Vagina (tissue), 2 donors: ENCODE data around the gene NLRP14.

Experiments
- POLR2A ChIP-seq, 2 donors: fragments of 450-650 bp; IDR thresholded peaks; one replicate each; pipeline ENCODE4 v1.6.1; 2017; ENCODE audit warnings: antibody characterized with exemption in 2 of 2, mild to moderate bottlenecking in 2 of 2, moderate library complexity in 2 of 2
- TF ChIP-seq, protein P1 (sequence below), 3 experiments: fragments of 450-650 bp in 2 of 3; fragments of 200-600 bp in 1 of 3; sonication (generic) in 1 of 3; IDR thresholded peaks; one replicate each; pipeline ENCODE4 v1.5.1; 2017 to 2019; ENCODE audit warnings: antibody characterized with exemption in 3 of 3, mild to moderate bottlenecking in 2 of 3, moderate library complexity in 2 of 3

DNA sequence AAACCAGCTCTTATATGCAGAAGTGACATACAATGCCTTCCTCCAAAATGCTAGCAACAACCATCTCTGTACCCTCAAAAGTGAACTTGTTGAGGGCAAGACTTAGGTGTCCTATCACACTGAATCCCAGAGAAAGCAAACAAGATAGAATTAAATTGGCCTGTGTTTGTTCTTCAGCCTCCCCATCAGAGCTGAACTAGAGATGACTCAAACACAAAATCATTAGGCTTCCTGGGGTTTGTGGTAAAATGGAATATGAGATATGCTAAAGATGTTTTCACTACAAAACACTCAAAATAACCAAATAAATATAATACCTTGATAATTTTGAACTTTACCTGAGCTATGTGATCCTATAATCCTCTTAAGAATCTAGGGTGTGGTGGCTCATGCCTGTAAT lies 31.8 kb upstream of the NLRP14 start:
- no peak for TF ChIP-seq POLR2A (IDR thresholded peaks at IDR 0.05)
- TF ChIP-seq, protein P1, sequence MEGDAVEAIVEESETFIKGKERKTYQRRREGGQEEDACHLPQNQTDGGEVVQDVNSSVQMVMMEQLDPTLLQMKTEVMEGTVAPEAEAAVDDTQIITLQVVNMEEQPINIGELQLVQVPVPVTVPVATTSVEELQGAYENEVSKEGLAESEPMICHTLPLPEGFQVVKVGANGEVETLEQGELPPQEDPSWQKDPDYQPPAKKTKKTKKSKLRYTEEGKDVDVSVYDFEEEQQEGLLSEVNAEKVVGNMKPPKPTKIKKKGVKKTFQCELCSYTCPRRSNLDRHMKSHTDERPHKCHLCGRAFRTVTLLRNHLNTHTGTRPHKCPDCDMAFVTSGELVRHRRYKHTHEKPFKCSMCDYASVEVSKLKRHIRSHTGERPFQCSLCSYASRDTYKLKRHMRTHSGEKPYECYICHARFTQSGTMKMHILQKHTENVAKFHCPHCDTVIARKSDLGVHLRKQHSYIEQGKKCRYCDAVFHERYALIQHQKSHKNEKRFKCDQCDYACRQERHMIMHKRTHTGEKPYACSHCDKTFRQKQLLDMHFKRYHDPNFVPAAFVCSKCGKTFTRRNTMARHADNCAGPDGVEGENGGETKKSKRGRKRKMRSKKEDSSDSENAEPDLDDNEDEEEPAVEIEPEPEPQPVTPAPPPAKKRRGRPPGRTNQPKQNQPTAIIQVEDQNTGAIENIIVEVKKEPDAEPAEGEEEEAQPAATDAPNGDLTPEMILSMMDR (IDR thresholded peaks at IDR 0.05): no peak
